Endothelial cell of umbilical vein (primary cell): Measurements from ENCODE around the gene CREG2.

ENCODE experiments used
- CTCF ChIP-seq, 2 donors: IDR thresholded peaks; 1 replicate in 1 of 2; 2 replicates in 1 of 2; pipeline ENCODE4 v1.5.1; 2011; ENCODE audit warnings: low read length in 2 of 2, mild to moderate bottlenecking in 2 of 2, moderate library complexity in 2 of 2, control low read depth in 1 of 2, inconsistent platforms in 1 of 2, low read depth in 1 of 2; ENCODE audit not compliant: insufficient read depth in 1 of 2; ENCODE audit errors: extremely low read depth in 1 of 2
- EZH2 ChIP-seq: IDR thresholded peaks from 2 replicates; pipeline ENCODE4 v1.6.1; 2012; ENCODE audit warnings: borderline replicate concordance, low read depth, mild to moderate bottlenecking, moderate library complexity, low read length, inconsistent platforms; ENCODE audit not compliant: severe bottlenecking
- FOS ChIP-seq: IDR thresholded peaks from 2 replicates; pipeline ENCODE4 v1.6.1; 2011; ENCODE audit warnings: mild to moderate bottlenecking, low read length, moderate library complexity, borderline replicate concordance; ENCODE audit not compliant: insufficient read depth
- GATA2 ChIP-seq: IDR thresholded peaks from 2 replicates; pipeline ENCODE4 v1.7.0; 2011; ENCODE audit warnings: low read depth, mild to moderate bottlenecking, moderate library complexity, mixed read lengths, low read length; ENCODE audit not compliant: insufficient read length, insufficient read depth
- JUN ChIP-seq: IDR thresholded peaks from 2 replicates; pipeline ENCODE4 v1.6.1; 2011; ENCODE audit warnings: borderline replicate concordance, low read depth; ENCODE audit not compliant: insufficient read length, insufficient read depth
- MYC ChIP-seq: IDR thresholded peaks from one replicate; pipeline ENCODE4 v1.6.1; 2011; ENCODE audit warnings: mild to moderate bottlenecking, low read depth, low read length
- POLR2A ChIP-seq: IDR thresholded peaks from 2 replicates; pipeline ENCODE4 v1.6.1; 2012; ENCODE audit warnings: low read depth, mild to moderate bottlenecking, control low read depth, low read length
- POLR2AphosphoS5 ChIP-seq: IDR thresholded peaks from 2 replicates; pipeline ENCODE4 v1.6.1; 2012; ENCODE audit warnings: low read depth, mild to moderate bottlenecking, control low read depth, low read length, moderate library complexity; ENCODE audit not compliant: insufficient read depth
- TF ChIP-seq, protein P1 (sequence below): IDR thresholded peaks from 2 replicates; pipeline ENCODE4 v1.6.1; 2011; ENCODE audit not compliant: insufficient read depth, insufficient read length

- TF ChIP-seq POLR2A (no peak), CTCF (IDR thresholded peaks at IDR 0.05; ENCODE audit: extremely low read depth in 1 of 2, insufficient read depth in 1 of 2, low read depth in 1 of 2, low read length in 2 of 2) (no peak), EZH2 (no peak), POLR2AphosphoS5 (no peak), MYC (no peak), JUN (no peak), GATA2 (no peak), FOS (no peak)
- TF ChIP-seq, protein P1, sequence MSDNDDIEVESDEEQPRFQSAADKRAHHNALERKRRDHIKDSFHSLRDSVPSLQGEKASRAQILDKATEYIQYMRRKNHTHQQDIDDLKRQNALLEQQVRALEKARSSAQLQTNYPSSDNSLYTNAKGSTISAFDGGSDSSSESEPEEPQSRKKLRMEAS, result no peak
Observed at GRCh38 chr2:101342625-101343008, 44.7 kb downstream of the CREG2 start.
